Suprapubic skin (tissue), 3 donors: ENCODE data around the gene STKLD1.

Source experiments
- EP300 ChIP-seq: sonication (generic); formaldehyde crosslinking; IDR thresholded peaks from one replicate; pipeline ENCODE4 v1.6.1; 2017; ENCODE audit warnings: antibody characterized with exemption
- POLR2A ChIP-seq, 2 donors: fragments of 450-650 bp; IDR thresholded peaks; one replicate each; pipeline ENCODE4 v1.6.1; 2017; ENCODE audit warnings: antibody characterized with exemption in 2 of 2, mild to moderate bottlenecking in 2 of 2, moderate library complexity in 2 of 2
- TF ChIP-seq, protein P1 (sequence below), 2 donors: fragments of 200-600 bp in 1 of 2; fragments of 450-650 bp in 1 of 2; sonication (generic) in 1 of 2; IDR thresholded peaks; one replicate each; pipeline ENCODE4 v1.5.1; 2016 to 2019; ENCODE audit warnings: antibody characterized with exemption in 2 of 2, mild to moderate bottlenecking in 1 of 2, moderate library complexity in 1 of 2

DNA sequence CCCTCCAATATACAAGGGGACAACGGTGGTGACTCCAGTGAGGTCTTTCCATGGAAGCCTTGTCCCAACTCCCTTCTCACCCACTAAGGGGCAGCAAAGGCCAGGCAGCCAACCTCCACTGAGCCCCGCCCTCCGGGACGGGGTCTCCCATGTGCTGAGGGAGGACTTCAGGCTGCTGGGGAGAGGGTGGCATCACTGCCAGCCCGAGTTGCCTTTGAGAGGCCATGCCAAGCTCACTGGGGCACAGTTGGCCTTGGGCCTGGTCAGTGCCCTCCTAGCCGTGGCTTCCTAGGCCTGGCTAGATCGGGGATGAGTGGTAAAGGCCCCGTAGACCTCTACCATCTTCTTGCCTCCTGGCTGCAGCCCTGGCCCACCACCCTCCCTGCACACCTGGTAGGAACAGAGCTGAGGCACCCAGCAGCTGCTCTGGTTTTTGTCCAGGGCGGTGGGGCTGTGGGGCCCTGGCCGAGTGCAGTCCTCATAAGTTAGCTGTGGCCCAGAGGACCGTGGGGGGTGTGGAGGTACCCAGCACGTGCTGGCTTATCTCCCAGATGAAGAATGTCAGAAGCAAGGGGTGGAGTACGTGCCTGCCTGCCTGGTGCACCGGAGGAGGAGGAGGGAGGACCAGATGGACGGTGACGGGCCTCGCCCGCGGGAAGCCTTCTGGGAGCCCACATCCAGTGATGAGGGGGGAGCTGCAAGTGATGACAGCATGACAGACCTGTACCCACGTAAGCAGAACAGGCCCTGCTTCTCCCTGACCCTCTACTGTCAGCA is 16.6 kb upstream of the STKLD1 start:
- TF ChIP-seq, protein P1, sequence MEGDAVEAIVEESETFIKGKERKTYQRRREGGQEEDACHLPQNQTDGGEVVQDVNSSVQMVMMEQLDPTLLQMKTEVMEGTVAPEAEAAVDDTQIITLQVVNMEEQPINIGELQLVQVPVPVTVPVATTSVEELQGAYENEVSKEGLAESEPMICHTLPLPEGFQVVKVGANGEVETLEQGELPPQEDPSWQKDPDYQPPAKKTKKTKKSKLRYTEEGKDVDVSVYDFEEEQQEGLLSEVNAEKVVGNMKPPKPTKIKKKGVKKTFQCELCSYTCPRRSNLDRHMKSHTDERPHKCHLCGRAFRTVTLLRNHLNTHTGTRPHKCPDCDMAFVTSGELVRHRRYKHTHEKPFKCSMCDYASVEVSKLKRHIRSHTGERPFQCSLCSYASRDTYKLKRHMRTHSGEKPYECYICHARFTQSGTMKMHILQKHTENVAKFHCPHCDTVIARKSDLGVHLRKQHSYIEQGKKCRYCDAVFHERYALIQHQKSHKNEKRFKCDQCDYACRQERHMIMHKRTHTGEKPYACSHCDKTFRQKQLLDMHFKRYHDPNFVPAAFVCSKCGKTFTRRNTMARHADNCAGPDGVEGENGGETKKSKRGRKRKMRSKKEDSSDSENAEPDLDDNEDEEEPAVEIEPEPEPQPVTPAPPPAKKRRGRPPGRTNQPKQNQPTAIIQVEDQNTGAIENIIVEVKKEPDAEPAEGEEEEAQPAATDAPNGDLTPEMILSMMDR (IDR thresholded peaks at IDR 0.05) = no peak
- TF ChIP-seq POLR2A (IDR thresholded peaks at IDR 0.05) = no peak
- no peak for TF ChIP-seq EP300
